ENCODE data around the gene PEX7.
"Not testable (repeated sequence)": the region's sequence is repeated elsewhere in the genome, so short reads cannot be mapped to it uniquely, and the experiment has no call there.

The PEX7 gene

DNA sequence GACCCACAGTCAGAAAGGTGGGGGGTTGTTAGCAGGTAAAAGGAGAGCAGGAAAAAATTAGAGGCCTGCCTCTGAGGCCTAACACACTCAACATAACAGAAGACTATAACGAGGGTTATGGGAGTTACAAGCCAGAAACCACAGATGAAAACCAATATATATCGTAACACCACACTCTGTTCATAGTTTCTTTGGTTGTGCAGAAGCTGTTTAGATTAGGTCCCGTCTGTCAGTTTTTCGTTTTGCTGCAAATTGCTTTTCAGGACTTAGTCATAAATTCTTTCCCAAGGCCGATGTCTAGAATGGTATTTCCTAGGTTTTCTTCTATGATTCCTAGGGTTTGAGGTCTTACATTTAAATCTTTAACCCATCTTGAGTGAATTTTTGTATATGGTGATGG, 26.4 kb upstream of the PEX7 start:
- Mint-ChIP-seq H3K27ac (no peak overlapping the region), H3K27me3 (ENCODE audit: low read depth) (peaks cover 20% of the 10 kb centered on the region), H3K9me3 (no peaks in the 10 kb centered on the region), H3K36me3 (ENCODE audit: low read depth) (peaks cover 4% of the 10 kb centered on the region), H3K4me1 (ENCODE audit: low read depth) (peaks cover 9% of the 10 kb centered on the region), H3K4me3 (no peak overlapping the region)
- no peak for DNase-seq (ENCODE audit: low spot score)

DNA sequence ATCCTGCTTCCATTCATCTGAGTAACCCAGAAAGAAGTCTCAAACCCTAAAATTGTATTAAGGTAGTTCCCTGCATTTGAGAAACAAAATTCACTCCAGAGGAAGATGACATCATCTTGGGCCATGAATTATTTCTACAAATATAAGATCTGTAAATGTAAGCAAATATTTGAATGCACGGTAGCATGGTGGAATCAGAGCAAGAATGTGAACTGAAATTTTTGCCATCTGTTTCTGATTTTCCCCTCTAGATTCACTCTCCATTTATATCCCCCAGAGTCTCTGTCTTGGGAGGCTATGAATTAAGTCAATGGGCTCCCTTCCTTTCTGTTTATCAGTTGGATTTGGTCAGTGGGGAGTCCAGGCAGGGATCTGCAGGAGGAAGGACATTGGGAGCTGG, 24.3 kb upstream of the PEX7 start:
- Mint-ChIP-seq H3K9me3 (no peaks in the 10 kb centered on the region), H3K4me3 (no peak overlapping the region)

DNA sequence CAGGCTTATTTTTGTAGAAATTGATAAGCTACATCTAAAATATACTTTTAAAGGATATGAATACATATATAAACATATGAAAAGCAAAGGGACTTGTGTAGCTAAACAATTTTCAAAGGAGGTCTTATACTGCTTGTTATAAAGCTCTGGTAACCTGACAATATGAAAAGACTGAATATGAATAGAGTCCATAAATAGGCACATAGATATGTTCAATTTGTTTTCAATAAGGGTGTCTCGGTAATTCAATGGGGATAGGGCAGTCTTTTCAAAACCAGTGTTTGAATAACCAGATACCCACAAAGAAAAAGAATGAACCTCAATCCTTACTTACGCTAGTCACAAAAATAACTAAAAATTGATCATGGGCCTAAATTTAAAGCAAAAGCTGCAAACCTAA, 20.8 kb upstream of the PEX7 start:
- Mint-ChIP-seq H3K4me1 (ENCODE audit: low read depth) (no peaks in the 10 kb centered on the region), H3K36me3 (ENCODE audit: low read depth) (no peaks in the 10 kb centered on the region), H3K27ac (no peak overlapping the region), H3K27me3 (ENCODE audit: low read depth) (peaks cover 25% of the 10 kb centered on the region), H3K9me3 (no peaks in the 10 kb centered on the region), H3K4me3 (no peak overlapping the region)
- no peak for DNase-seq (ENCODE audit: low spot score)

More for the DNA sequence above, 24.3 kb upstream of the PEX7 start:
- Mint-ChIP-seq H3K27me3 (ENCODE audit: low read depth) (peaks cover 27% of the 10 kb centered on the region), H3K27ac (no peak overlapping the region), H3K36me3 (ENCODE audit: low read depth) (no peaks in the 10 kb centered on the region), H3K4me1 (ENCODE audit: low read depth) (peaks cover 5% of the 10 kb centered on the region)
- DNase-seq (ENCODE audit: low spot score) = no peak

DNA sequence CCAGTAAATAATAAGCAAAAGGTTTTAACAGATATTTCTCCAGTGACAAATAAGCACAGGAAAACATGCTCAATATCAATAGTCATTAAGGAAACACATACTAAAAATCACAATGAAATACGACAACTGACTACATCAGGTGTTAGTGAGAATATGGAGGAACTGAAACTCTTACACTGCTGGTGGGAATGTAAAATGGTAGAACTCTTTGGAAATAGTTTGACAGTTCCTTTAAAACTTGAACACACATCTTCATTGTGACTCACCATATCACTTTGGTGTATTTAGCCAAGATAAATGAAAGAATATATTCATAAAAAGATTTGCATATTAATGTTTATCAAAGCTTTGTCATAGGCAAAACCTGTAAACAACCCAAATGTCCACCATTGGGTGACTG, 18.8 kb upstream of the PEX7 start:
- Mint-ChIP-seq H3K36me3 (ENCODE audit: low read depth) (no peaks in the 10 kb centered on the region), H3K4me1 (ENCODE audit: low read depth) (no peaks in the 10 kb centered on the region), H3K9me3 (no peaks in the 10 kb centered on the region), H3K4me3 (no peak overlapping the region), H3K27ac (no peak overlapping the region), H3K27me3 (ENCODE audit: low read depth) (peaks cover 20% of the 10 kb centered on the region)
- DNase-seq (ENCODE audit: low spot score) = no peak

DNA sequence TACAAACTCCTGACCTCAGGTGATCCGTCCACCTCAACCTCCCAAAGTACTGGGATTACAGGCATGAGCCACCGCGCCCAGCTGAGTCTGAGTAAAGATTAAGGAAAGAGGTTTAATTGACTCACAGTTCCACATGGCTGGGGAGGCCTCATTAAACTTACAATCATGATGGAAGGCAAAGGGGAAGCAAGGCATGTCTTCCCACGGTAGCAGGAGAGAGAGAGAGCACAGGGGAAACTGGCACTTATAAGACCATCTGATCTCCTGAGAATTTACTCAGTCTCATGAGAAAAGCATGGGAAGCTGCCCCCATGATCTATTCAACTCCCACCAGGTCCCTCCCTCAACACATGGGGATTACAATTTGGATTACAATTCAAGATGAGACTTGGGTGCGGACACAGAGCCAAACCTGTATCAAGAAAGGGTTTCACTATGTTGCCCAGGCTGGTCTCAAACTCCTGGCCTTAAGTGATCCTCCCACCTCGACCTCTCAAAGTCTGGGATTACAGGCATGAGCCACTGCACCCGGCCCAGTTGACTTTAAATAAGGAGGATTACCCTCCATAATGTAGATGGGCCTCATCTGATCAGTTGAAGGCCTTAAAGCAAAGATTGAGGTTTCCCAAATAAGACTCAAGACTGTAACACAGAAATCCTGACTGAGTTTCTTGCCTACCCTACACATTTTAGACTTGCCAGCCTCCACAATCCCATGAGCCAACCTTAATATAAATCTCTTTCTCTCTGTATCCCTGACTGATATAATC, 13.1 kb upstream of the PEX7 start:
- Mint-ChIP-seq H3K4me1 (ENCODE audit: low read depth) (no peaks in the 10 kb centered on the region), H3K36me3 (ENCODE audit: low read depth) (no peaks in the 10 kb centered on the region), H3K27me3 (ENCODE audit: low read depth) (peaks cover 3% of the 10 kb centered on the region), H3K27ac (no peak overlapping the region), H3K4me3 (no peak overlapping the region), H3K9me3 (no peaks in the 10 kb centered on the region)
- DNase-seq (ENCODE audit: low spot score) = no peak

DNA sequence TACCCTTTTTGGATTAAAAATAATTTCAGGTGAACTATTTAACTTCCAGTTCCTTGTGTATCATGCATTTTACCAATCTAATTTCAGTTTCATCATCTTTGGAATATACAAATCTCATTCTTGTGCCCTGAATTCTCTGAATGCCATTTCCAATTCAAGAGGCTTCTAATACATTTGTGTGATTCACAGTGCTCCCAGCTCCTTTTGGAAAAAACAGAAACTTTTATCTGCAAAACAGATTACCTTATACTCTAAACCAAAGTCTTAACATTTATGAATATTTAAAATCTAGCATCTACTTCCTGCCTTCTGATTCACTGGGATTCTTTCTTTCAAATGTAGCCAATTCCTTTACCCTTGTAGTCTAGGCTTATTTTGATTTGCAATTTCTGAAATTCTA, 11.1 kb upstream of the PEX7 start:
- H3K36me3 Mint-ChIP-seq (ENCODE audit: low read depth) = no peaks in the 10 kb centered on the region
- no peak overlapping the region for H3K27ac Mint-ChIP-seq
- H3K4me1 Mint-ChIP-seq (ENCODE audit: low read depth) = peaks cover 2% of the 10 kb centered on the region
- no peak for DNase-seq (ENCODE audit: low spot score)
- H3K27me3 Mint-ChIP-seq (ENCODE audit: low read depth) = peaks cover 3% of the 10 kb centered on the region
- no peaks in the 10 kb centered on the region for H3K9me3 Mint-ChIP-seq
- H3K4me3 Mint-ChIP-seq = no peak overlapping the region

DNA sequence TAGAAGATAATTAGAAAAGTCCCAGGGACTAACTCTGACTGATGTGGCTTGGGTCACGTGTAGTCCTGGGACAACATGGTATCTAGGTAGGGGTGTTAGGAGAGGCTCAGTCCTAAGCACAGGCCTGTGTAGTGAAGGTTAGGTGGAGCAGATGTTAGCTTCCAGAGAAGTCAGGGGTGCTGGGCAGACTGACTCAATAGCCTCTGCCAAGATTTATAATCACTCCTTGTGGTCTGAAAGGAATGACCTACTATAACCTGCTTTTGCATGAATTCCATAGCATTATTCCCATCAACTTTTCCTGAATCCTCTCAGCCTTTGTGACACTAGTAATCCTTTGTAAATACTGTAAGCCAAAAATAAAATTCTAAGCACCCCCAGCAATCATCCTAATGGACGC, 10.2 kb upstream of the PEX7 start:
- Mint-ChIP-seq H3K4me1 (ENCODE audit: low read depth) (peaks cover 2% of the 10 kb centered on the region), H3K36me3 (ENCODE audit: low read depth) (no peaks in the 10 kb centered on the region), H3K9me3 (no peaks in the 10 kb centered on the region), H3K27ac (no peak overlapping the region), H3K27me3 (ENCODE audit: low read depth) (peaks cover 9% of the 10 kb centered on the region), H3K4me3 (no peak overlapping the region)
- no peak for DNase-seq (ENCODE audit: low spot score)

DNA sequence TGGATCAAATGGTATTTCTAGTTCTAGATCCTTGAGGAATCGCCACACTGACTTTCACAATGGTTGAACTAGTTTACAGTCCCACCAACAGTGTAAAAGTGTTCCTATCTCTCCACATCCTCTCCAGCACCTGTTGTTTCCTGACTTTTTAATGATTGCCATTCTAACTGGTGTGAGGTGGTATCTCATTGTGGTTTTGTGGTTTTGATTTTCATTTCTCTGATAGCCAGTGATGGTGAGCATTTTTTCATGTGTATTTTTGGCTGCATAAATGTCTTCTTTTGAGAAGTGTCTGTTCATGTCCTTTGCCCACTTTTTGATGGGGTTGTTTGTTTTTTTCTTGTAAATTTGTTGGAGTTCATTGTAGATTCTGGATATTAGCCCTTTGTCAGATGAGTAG, 6.8 kb upstream of the PEX7 start:
- peaks cover 14% of the 10 kb centered on the region for H3K27me3 Mint-ChIP-seq (ENCODE audit: low read depth)
- H3K4me1 Mint-ChIP-seq (ENCODE audit: low read depth); H3K27ac Mint-ChIP-seq; DNase-seq (ENCODE audit: low spot score); H3K4me3 Mint-ChIP-seq; H3K36me3 Mint-ChIP-seq (ENCODE audit: low read depth); H3K9me3 Mint-ChIP-seq: not testable (repeated sequence)

DNA sequence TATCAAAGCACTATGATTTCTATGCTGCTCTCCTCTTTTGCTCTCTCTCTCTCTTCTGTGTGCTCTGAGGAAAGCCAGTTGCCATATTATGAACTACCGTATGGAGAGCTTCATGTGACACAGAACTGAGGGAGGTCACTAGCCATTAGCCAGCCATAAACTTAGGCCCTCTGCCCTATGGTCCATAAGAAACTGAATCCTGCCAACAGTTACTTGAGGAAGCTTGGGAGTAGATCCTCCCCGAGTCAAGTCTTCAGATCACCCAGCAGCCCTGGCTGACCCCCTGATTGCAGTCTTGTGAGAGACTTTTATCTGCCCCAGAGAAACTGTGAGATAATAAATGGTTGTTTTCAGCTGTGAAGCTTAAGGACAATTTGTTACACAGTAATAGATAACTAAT, 5.7 kb upstream of the PEX7 start:
- Mint-ChIP-seq H3K4me3 (no peak overlapping the region), H3K4me1 (ENCODE audit: low read depth) (peaks cover 6% of the 10 kb centered on the region), H3K9me3 (no peaks in the 10 kb centered on the region), H3K27ac (no peak overlapping the region), H3K27me3 (ENCODE audit: low read depth) (peaks cover 12% of the 10 kb centered on the region), H3K36me3 (ENCODE audit: low read depth) (no peaks in the 10 kb centered on the region)
- DNase-seq (ENCODE audit: low spot score) = no peak

DNA sequence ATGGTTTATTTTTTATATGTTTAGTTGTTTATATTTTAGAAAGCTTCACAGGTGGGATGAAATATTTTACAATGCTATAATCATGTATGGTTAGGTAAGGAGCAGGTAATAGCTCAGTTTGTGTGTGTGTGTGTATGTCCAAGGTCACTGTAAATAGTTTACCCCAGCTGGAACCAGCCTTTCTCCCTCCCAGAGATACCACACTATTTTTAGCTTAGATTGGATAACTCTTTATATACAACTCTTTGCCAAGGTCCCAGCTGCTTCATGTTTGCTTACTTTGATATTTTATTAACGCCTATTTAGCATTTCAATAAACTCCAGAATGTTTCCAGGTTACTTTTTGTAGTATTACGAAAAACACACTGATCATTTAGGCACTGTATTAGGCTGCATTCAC, 1.8 kb upstream of the PEX7 start:
- Mint-ChIP-seq H3K4me1 (ENCODE audit: low read depth) (peaks cover 14% of the 10 kb centered on the region), H3K9me3 (no peaks in the 10 kb centered on the region), H3K27ac (no peak overlapping the region), H3K27me3 (ENCODE audit: low read depth) (peaks cover 11% of the 10 kb centered on the region), H3K4me3 (no peak overlapping the region), H3K36me3 (ENCODE audit: low read depth) (peaks cover 3% of the 10 kb centered on the region)
- no peak for DNase-seq (ENCODE audit: low spot score)

DNA sequence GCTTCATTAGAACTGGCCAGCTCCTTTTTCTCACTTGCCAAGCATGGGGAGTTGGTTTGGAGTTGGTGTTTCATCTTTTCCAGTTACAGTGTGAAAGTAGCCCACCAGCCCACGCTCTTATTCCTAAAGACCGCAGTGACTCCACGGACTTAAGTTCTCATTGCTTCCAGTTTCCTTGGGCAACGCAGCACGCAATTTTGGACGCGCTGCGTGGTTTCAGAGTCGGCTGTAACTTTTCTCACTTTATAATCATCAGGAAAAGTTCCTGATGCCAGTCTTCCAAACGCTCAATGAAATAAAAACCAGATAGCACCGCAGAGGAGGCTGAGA, 381 bp upstream of the PEX7 start:
- Mint-ChIP-seq H3K4me1 (ENCODE audit: low read depth) (peaks cover 15% of the 10 kb centered on the region), H3K9me3 (no peaks in the 10 kb centered on the region), H3K27me3 (ENCODE audit: low read depth) (peaks cover 6% of the 10 kb centered on the region), H3K27ac (peak overlapping the region; percentile 90), H3K4me3 (peak overlapping the region; percentile 94), H3K36me3 (ENCODE audit: low read depth) (peaks cover 14% of the 10 kb centered on the region)
- peak; percentile 37 for DNase-seq (ENCODE audit: low spot score)

DNA sequence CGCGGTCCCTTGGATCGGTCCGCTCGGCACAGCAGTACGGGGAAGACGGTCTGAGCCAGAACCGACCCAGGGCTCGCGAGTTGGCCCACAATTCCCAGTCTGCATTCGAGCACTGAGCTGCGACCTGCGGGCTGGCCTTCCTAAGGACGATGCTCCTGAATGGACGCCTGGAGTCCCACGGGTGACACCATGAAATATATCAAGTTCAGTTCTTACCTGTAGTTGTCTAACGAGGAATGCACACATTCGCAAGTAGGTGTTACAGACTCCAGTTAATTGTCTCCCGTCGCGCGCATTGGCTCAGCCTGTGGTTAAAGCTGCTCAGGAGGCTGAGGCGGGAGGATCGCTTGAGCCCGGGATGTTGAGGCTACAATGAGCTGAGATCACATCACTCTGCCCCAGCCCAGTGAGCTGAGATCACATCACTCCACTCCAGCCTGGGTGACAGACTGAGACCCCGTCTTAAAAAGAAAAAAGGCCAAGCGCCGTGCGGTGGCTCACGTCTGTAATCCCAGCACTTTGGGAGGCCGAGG, 802 bp downstream of the PEX7 start:
- Mint-ChIP-seq H3K9me3 (no peaks in the 10 kb centered on the region), H3K36me3 (ENCODE audit: low read depth) (peaks cover 18% of the 10 kb centered on the region), H3K4me3 (peak overlapping the region; percentile 89), H3K4me1 (ENCODE audit: low read depth) (peaks cover 15% of the 10 kb centered on the region), H3K27me3 (ENCODE audit: low read depth) (no peaks in the 10 kb centered on the region), H3K27ac (peak overlapping the region; percentile 84)
- DNase-seq (ENCODE audit: low spot score) = no peak

DNA sequence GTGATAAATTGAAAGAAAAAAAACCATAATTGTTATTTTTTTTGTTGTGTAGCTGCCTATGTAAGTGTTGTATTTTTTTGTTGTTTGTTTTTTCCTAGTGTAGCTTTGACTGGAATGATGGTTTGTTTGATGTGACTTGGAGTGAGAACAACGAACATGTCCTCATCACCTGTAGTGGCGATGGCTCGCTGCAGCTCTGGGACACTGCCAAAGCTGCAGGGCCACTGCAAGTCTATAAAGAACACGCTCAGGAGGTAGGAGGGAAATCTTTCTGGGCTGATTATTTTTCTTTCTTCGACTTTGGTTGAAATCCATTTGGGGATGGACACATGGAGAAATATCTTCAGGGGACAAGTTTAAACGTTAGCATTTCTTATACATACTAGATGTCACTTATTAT, 3.8 kb downstream of the PEX7 start:
- no peak overlapping the region for H3K27ac Mint-ChIP-seq
- no peak for DNase-seq (ENCODE audit: low spot score)
- peaks cover 17% of the 10 kb centered on the region for H3K4me1 Mint-ChIP-seq (ENCODE audit: low read depth)
- no peaks in the 10 kb centered on the region for H3K27me3 Mint-ChIP-seq (ENCODE audit: low read depth)
- peaks cover 4% of the 10 kb centered on the region for H3K9me3 Mint-ChIP-seq
- H3K36me3 Mint-ChIP-seq (ENCODE audit: low read depth) = peaks cover 39% of the 10 kb centered on the region
- no peak overlapping the region for H3K4me3 Mint-ChIP-seq

DNA sequence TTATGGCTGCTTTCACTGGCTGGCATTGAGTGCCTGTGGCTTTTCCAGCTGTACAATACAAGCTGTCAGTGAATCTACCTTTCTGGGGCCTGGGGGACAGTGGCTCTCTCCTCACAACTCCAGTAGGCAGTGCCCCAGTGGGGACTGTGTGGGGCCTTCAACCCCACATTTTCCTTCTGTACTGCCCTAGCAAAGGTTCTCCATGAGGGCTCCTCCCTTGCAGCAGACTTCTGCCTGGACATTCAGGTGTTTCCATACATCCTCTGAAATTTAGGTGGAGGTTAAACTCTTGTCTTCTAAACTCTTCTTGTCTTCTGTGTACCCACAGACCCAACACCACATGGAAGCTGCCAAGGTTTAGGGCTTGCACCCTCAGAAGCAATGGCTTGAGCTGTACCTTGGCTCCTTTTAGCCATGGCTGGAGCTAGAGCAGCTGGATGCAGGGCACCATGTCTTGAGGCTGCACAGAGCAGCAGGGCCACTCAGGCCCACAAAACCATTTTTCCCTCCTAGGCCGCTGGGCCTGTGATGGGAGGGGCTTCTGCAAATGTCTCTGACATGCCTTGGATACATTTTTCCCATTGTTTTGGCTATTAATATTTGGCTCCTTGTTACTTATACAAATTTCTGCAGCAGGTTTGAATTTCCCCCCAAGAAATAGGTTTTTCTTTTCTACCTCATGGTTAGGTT, 9.6 kb downstream of the PEX7 start:
- Mint-ChIP-seq H3K27ac (no peak overlapping the region), H3K27me3 (ENCODE audit: low read depth) (no peaks in the 10 kb centered on the region), H3K4me1 (ENCODE audit: low read depth) (peaks cover 2% of the 10 kb centered on the region), H3K36me3 (ENCODE audit: low read depth) (peaks cover 47% of the 10 kb centered on the region), H3K4me3 (no peak overlapping the region), H3K9me3 (peaks cover 25% of the 10 kb centered on the region)
- DNase-seq (ENCODE audit: low spot score) = no peak
